K562 (cell line): ENCODE data around the gene MYH7B. TPM values are rescaled to one million over a fixed set of nuclear protein-coding genes. Genes with fewer than 3 reads are reported as not detected.

ENCODE experiments used
- ATAC-seq: fragments of 200-7000 bp; cut with Tn5 transposase; 3 replicates; pipeline ENCODE4 v1.9.1; 2020; ENCODE audit warnings: moderate library complexity
- BruUV-seq: library from RNA; stranded (reverse); fragments of 400-500 nt; replicated peaks from 2 replicates; lab custom pipeline; 2021; lab: Mats Ljungman, UMichigan
- CTCF ChIA-PET: fragments of 300-600 bp; formaldehyde crosslinking; extraction: SDS; loops from one replicate; lab custom pipeline; 2021; ENCODE audit warnings: low intra/inter-chr PET ratio; lab: Yijun Ruan, JAX
- POLR2A ChIA-PET: fragments of 300-600, 350-650 bp; sonication (Branson Sonifier 250); formaldehyde crosslinking; extraction: SDS; loops from one replicate; lab custom pipeline; 2021; ENCODE audit warnings: antibody characterized with exemption, inconsistent platforms; lab: Yijun Ruan, JAX
- DNase-seq, 4 experiments: peaks; one replicate each; pipeline versions ENCODE4 v3.0.0 to v3.0.0-alpha.2; 2011 to 2018; ENCODE audit warnings: low spot score in 3 of 4, mixed read lengths in 3 of 4; ENCODE audit errors: extremely low read depth in 1 of 4
- FAIRE-seq: peaks from 2 replicates; lab custom pipeline; 2011; peaks lifted over from hg19 to GRCh38; lab: Jason Lieb, UNC
- H2AFZ ChIP-seq: 2 replicates; pipeline ENCODE4 v1.6.0; 2011; ENCODE audit warnings: low read depth, low read length, control low read depth, inconsistent platforms
- H3K27ac ChIP-seq: fragments of 200-600 bp; 3 replicates; pipeline ENCODE4 v1.8.0; 2011; ENCODE audit warnings: low read depth, mild to moderate bottlenecking, control low read depth, inconsistent platforms, low read length, moderate library complexity, mixed read lengths; ENCODE audit errors: extremely low read depth
- H3K27me3 ChIP-seq, 2 experiments: fragments of 300-600 bp in 1 of 2; 2 replicates in 1 of 2; 3 replicates in 1 of 2; pipeline versions ENCODE4 v1.6.0 to v1.8.0; 2011; ENCODE audit warnings: inconsistent platforms in 2 of 2, low read length in 2 of 2, mild to moderate bottlenecking in 1 of 2, mixed read lengths in 1 of 2, moderate library complexity in 1 of 2; ENCODE audit not compliant: control insufficient read depth in 2 of 2, insufficient read depth in 2 of 2
- H3K36me3 ChIP-seq: fragments of 300-600 bp; 3 replicates; pipeline ENCODE4 v1.8.0; 2011; ENCODE audit warnings: mild to moderate bottlenecking, low read length, inconsistent platforms; ENCODE audit not compliant: control insufficient read depth, insufficient read depth
- H3K4me1 ChIP-seq, 2 experiments: fragments of 200-600 bp in 1 of 2; replicated peaks in 1 of 2; 2 replicates in 1 of 2; 3 replicates in 1 of 2; pipeline versions ENCODE4 v1.5.1 to v1.8.0; 2011; ENCODE audit warnings: inconsistent platforms in 2 of 2, low read length in 2 of 2, mild to moderate bottlenecking in 1 of 2, mixed read lengths in 1 of 2, moderate library complexity in 1 of 2; ENCODE audit not compliant: control insufficient read depth in 2 of 2, insufficient read depth in 2 of 2
- H3K4me2 ChIP-seq: 2 replicates; pipeline ENCODE4 v1.6.1; 2011; ENCODE audit warnings: low read length, control low read depth, inconsistent platforms, mixed read lengths; ENCODE audit not compliant: insufficient read depth
- H3K4me3 ChIP-seq: fragments of 200-600 bp; sonication (generic), shearing (Covaris generic); 2 replicates; pipeline ENCODE4 v1.5.1; 2016; ENCODE audit warnings: control low read depth, inconsistent platforms
- H3K79me2 ChIP-seq: fragments of 200-600 bp; 3 replicates; pipeline ENCODE4 v1.8.0; 2011; ENCODE audit warnings: low read length, inconsistent platforms; ENCODE audit not compliant: control insufficient read depth, insufficient read depth
- H3K9ac ChIP-seq, 2 experiments: 2 replicates each; pipeline versions ENCODE4 v1.6.0 to v1.6.1; 2011; ENCODE audit warnings: low read depth in 2 of 2, low read length in 2 of 2, control low read depth in 1 of 2, inconsistent platforms in 1 of 2, mild to moderate bottlenecking in 1 of 2, mixed read lengths in 1 of 2; ENCODE audit not compliant: insufficient read depth in 1 of 2
- H3K9me1 ChIP-seq: one replicate; pipeline ENCODE4 v1.6.0; 2011; ENCODE audit warnings: inconsistent platforms, mild to moderate bottlenecking, low read length, moderate library complexity; ENCODE audit not compliant: control insufficient read depth, insufficient read depth
- H3K9me3 ChIP-seq: replicated peaks from 2 replicates; pipeline ENCODE4 v1.5.1; 2011; ENCODE audit warnings: low read depth, low read length, inconsistent platforms; ENCODE audit not compliant: control insufficient read depth, insufficient read depth
- H4K20me1 ChIP-seq: replicated peaks from 2 replicates; pipeline ENCODE4 v1.6.1; 2011; ENCODE audit warnings: low read length, inconsistent platforms, mixed read lengths; ENCODE audit not compliant: control insufficient read depth, insufficient read depth
- CBX5 ChIP-seq: IDR thresholded peaks from 2 replicates; pipeline ENCODE4 v1.6.1; 2014; ENCODE audit warnings: low read depth, borderline replicate concordance
- CTBP1 ChIP-seq: fragments of 450-650 bp; IDR thresholded peaks from 2 replicates; pipeline ENCODE4 v1.6.1; 2016; ENCODE audit warnings: borderline replicate concordance
- DMBX1 ChIP-seq: fragments of 250-450 bp; sonication (Bioruptor Pico); IDR thresholded peaks from 2 replicates; pipeline ENCODE4 v1.8.0; 2022; ENCODE audit warnings: inconsistent platforms, mild to moderate bottlenecking, moderate library complexity, borderline replicate concordance
- ETV5 ChIP-seq: sonication (generic); formaldehyde crosslinking; IDR thresholded peaks from 2 replicates; pipeline ENCODE4 v1.4.0; 2020; ENCODE audit warnings: low read depth, mild to moderate bottlenecking, missing genetic modification reagents
- FOSL1 ChIP-seq: fragments of 200-800 bp; sonication (Bioruptor generic); conservative IDR thresholded peaks from 2 replicates; pipeline ENCODE4 v1.6.1; 2016; ENCODE audit warnings: missing genetic modification characterization, missing compliant biosample characterization
- JUND ChIP-seq, 2 experiments: IDR thresholded peaks; 2 replicates in 1 of 2; 3 replicates in 1 of 2; pipeline ENCODE4 v1.6.1; 2011; ENCODE audit warnings: borderline replicate concordance in 2 of 2, low read depth in 2 of 2, low read length in 2 of 2, improper control_type of control experiment in 1 of 2, missing biosample characterization in 1 of 2, missing genetic modification characterization in 1 of 2, missing genetic modification reagents in 1 of 2
- NFATC3 ChIP-seq: fragments of 450-650 bp; IDR thresholded peaks from 2 replicates; pipeline ENCODE4 v1.6.1; 2017; ENCODE audit warnings: mild to moderate bottlenecking
- NFIC ChIP-seq: fragments of 450-650 bp; IDR thresholded peaks from 2 replicates; pipeline ENCODE4 v1.6.1; 2017; ENCODE audit warnings: mild to moderate bottlenecking, inconsistent platforms
- WGBS: fragments of 100-300 bp; shearing (Covaris generic); methylation state at CpG from one replicate; pipeline ENCODE4 v1.1.6; 2016; ENCODE audit warnings: low coverage, mixed read lengths; ENCODE audit not compliant: insufficient coverage; ENCODE audit errors: missing lambda C conversion rate; 5-methylcytosine and 5-hydroxymethylcytosine counted together
- in situ Hi-C: fragments of 300-500 bp; cut with MboI; formaldehyde crosslinking; loops from 4 replicates; pipeline ENCODE4 v1.15.0; 2018; ENCODE audit warnings: inconsistent platforms, mixed read lengths
- intact Hi-C: fragments of 100-400 bp; cut with micrococcal nuclease; formaldehyde crosslinking; loops from 2 replicates; pipeline ENCODE4 v1.14.2; 2022
- polyA plus RNA-seq, 8 experiments: library from polyadenylated mRNA; depleted of rRNA in 4 of 8; stranded (reverse) in 5 of 8; unstranded in 3 of 8; fragments of >200 nt; fragmentation: Nextera tagmentation in 2 of 8; fragmentation: Illumina TruSeq in 1 of 8; extraction: Ambion mirVana in 2 of 8; extraction: Trizol in 1 of 8; gene quantifications; 2 replicates each; pipeline versions ENCODE4 v1.2.1 to v1.2.3, GENCODE V29; 2011 to 2014; ENCODE audit warnings: inconsistent platforms in 1 of 8, missing spikeins in 1 of 8
- total RNA-seq, 7 experiments: library from RNA; depleted of rRNA in 6 of 7; stranded (reverse); fragments of >200 nt in 6 of 7; fragmentation: Illumina TruSeq in 2 of 7; extraction: Trizol in 2 of 7; gene quantifications; 2 replicates each; pipeline versions ENCODE4 v1.2.1 to v1.2.3, GENCODE V29; 2011 to 2021; ENCODE audit warnings: low replicate concordance in 1 of 7

The MYH7B gene
- total and polyA plus RNA-seq, 9 of the 15 experiments (the other 6 are each of a cell fraction or from before 2014, with no cell fraction given), result 0.07 to 0.34 (median 0.13) TPM; not detected in 3

GRCh38 chr20:34955231-34956040 lies at the start of gene MYH7B, which contains the start of gene GSS (continued):
- TF ChIP-seq DMBX1 (CRISPR knock-in tag) (0 out of 2 replicates have a peak, but pooled peaks have one; percentile 33), NFATC3 (peak; percentile 100), CBX5 (no peak)

GRCh38 chr20:34907616-34908469 lies 47.8 kb upstream of the MYH7B start:
- DNase-seq (peak in 1 of 4 experiments; percentile 19), ATAC-seq (peak; percentile 55), FAIRE-seq (no peak)
- H3K9me3 ChIP-seq, result no peaks in the 10 kb centered on the region
- no peak overlapping the region for H3K4me2 ChIP-seq
- H4K20me1 ChIP-seq, result no peaks in the 10 kb centered on the region
- H3K9ac ChIP-seq, result peak overlapping the region in 1 of 2 experiments; percentile 67; a peak in 1 of 4 replicates
- peaks cover 9 to 26% of the 10 kb centered on the region in 2 experiments; a peak in 4 of 5 replicates for H3K4me1 ChIP-seq
- no peak for TF ChIP-seq CTBP1
- TF ChIP-seq NFIC, result peak; percentile 54
- TF ChIP-seq FOSL1, result peak; percentile 71
- TF ChIP-seq ETV5, result 0 out of 2 replicates have a peak, but pooled peaks have one; percentile 7
- TF ChIP-seq JUND (IDR thresholded peaks at IDR 0.05; ENCODE audit: borderline replicate concordance, low read depth, low read length), result 0 out of 2 replicates have a peak, but pooled peaks have one; percentile 44
- peak; percentile 25; the same call in 1 of the 3 replicates for TF ChIP-seq JUND (tag; IDR thresholded peaks at IDR 0.05; ENCODE audit: borderline replicate concordance, low read depth, low read length)
- H3K4me3 ChIP-seq, result no peak overlapping the region
- in situ Hi-C loops, result no loop called here
- H3K27me3 ChIP-seq, result no peaks in the 10 kb centered on the region
- ChIA-PET POLR2A (interaction anchor here (0.5 kb wide), 1 partner anchor 85 kb away, joined by 4 read pairs; no protein-coding TSS in a partner anchor), CTCF (no interaction called here)
- no TSS peak for BruUV-seq
- intact Hi-C loops, result no loop called here
- H2AFZ ChIP-seq, result no peak overlapping the region
- H3K79me2 ChIP-seq, result peaks cover 14% of the 10 kb centered on the region; the same call in 2 of the 3 replicates
- peak overlapping the region; percentile 40; the same call in 1 of the 3 replicates for H3K27ac ChIP-seq
- WGBS, result 44% methylated on average over 7 of the region's 7 CpGs
- no peaks in the 10 kb centered on the region for H3K9me1 ChIP-seq
- peaks cover 18% of the 10 kb centered on the region; the same call in 2 of the 3 replicates for H3K36me3 ChIP-seq
